Subcutaneous abdominal adipose tissue (tissue), 5 donors: ENCODE measurements around the gene C2CD5.
"Not testable (repeated sequence)": the region's sequence is repeated elsewhere in the genome, so short reads cannot be mapped to it uniquely, and the experiment has no call there.

Source experiments
- H3K27ac ChIP-seq: one replicate; pipeline ENCODE4 v1.7.0; 2013; ENCODE audit warnings: low read depth, mild to moderate bottlenecking, inconsistent platforms, low read length, moderate library complexity
- H3K27me3 ChIP-seq, 5 donors: one replicate each; pipeline ENCODE4 v1.7.0; 2013; ENCODE audit warnings: low read length in 5 of 5, inconsistent platforms in 1 of 5; ENCODE audit not compliant: control insufficient read depth in 5 of 5, insufficient read depth in 4 of 5
- H3K36me3 ChIP-seq, 5 donors: one replicate each; pipeline ENCODE4 v1.7.0; 2013; ENCODE audit warnings: low read length in 5 of 5; ENCODE audit not compliant: control insufficient read depth in 5 of 5, insufficient read depth in 5 of 5
- H3K4me1 ChIP-seq, 5 donors: one replicate each; pipeline ENCODE4 v1.7.0; 2013; ENCODE audit warnings: low read length in 5 of 5, mild to moderate bottlenecking in 3 of 5, moderate library complexity in 1 of 5; ENCODE audit not compliant: control insufficient read depth in 5 of 5, insufficient read depth in 5 of 5
- H3K4me3 ChIP-seq, 5 donors: one replicate each; pipeline ENCODE4 v1.7.0; 2013; ENCODE audit warnings: low read length in 5 of 5, low read depth in 1 of 5
- H3K9ac ChIP-seq, 5 donors: one replicate each; pipeline ENCODE4 v1.7.0; 2013; ENCODE audit warnings: low read length in 5 of 5, mild to moderate bottlenecking in 4 of 5, moderate library complexity in 3 of 5
- H3K9me3 ChIP-seq, 5 donors: one replicate each; pipeline ENCODE4 v1.7.0; 2013; ENCODE audit warnings: low read length in 5 of 5; ENCODE audit not compliant: control insufficient read depth in 5 of 5
- donor health status: healthy.
- donor health status: healthy.
- donor health status: healthy.
- donor health status: healthy.
- donor health status: healthy.

Gene C2CD5

DNA sequence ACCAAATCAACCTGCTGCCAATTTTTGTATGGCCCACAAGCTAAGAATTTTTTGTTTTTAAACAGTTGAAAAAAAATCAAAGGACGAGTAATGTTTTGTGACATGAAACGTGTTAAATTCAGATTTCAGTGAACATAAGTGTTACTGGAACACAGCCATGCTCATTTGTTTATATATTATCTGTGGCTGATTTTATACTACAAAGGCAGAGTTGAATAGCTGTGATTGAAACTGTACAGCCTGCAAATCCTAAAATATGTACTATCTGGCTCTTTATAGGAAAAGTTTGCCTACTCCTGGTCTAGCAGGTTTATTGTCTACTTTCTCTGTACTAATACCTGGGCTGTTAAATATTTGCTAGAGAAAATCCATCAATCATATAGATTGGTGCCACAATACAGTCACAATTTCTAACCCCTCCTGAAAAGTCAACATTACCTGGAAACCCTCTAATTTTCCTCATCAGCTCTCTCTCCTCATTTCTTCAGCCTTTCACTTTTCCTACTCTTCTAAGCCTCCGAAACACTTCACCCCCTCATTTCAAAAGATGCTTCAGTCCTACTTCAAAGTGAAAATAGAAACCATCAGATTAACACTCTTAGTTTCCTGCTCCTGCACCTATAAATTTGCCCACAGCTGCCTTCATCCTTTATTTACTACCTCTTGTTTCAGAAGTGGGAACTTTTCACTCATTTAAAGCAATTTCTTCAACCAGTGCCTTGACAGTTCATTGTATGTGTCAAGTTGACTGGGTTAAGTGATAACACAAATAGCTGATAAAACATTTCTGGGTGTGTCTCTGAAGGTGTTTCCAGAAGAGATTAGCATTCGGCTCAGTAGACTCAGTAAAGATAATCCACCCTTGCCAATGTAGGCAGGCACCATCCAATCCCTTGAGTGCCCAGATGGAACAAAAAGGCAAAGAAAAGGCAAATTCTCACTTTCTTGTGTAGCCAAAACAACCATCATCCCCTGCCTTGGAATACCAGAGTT lies 18.0 kb upstream of the C2CD5 start:
- Histone ChIP-seq H3K36me3 (no peaks in the 10 kb centered on the region), H3K9ac (no peak overlapping the region), H3K27me3 (no peaks in the 10 kb centered on the region), H3K4me3 (no peak overlapping the region), H3K4me1 (no peaks in the 10 kb centered on the region), H3K27ac (no peak overlapping the region), H3K9me3 (no peaks in the 10 kb centered on the region)

DNA sequence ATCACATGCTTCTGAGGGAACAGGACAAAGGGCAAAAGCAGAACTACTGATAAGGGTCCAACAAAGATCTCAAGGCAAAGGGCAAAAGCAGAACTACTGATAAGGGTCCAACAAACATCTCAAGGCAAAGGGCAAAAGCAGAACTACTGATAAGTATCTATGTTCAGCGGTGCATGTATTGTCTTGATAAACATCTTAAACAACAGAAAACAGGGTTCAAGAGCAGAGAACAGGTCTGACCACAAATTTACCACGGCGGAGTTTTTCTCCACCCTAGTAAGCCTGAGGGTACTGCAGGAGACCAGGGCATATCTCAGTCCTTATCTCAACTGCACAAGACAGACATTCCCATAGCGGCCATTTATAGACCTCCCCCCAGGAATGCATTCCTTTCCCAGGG lies 10.4 kb upstream of the C2CD5 start:
- H3K27ac ChIP-seq, H3K36me3 ChIP-seq, H3K4me1 ChIP-seq, H3K9ac ChIP-seq, H3K27me3 ChIP-seq, H3K9me3 ChIP-seq, H3K4me3 ChIP-seq: not testable (repeated sequence)

DNA sequence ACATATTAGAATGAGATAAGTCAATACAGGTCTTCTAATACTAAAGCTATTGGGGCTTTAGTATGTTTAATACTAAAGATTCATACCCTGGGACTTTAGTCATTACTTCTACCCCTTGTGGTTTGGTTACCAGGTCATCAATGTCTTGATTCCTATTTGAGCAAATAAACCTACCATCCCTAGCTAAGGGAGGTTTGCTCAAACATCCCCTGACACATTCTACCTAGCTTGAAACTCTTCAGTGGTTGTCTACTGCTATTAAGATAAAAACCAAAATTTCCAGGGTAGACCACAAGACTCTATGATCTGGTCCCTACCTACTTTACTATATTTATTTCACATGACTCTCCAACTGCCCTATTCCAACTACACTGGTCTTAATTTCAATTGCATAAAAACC lies 7.3 kb upstream of the C2CD5 start:
- no peak overlapping the region for H3K9ac ChIP-seq
- no peak overlapping the region for H3K4me3 ChIP-seq
- H3K4me1 ChIP-seq, result peaks cover 0 to 3% (median 0%) of the 10 kb centered on the region in 5 donors
- H3K27me3 ChIP-seq, result peaks cover 0 to 2% (median 0%) of the 10 kb centered on the region in 5 donors
- H3K36me3 ChIP-seq, result no peaks in the 10 kb centered on the region
- H3K27ac ChIP-seq, result no peak overlapping the region
- peaks cover 0 to 7% (median 5%) of the 10 kb centered on the region in 5 donors for H3K9me3 ChIP-seq

DNA sequence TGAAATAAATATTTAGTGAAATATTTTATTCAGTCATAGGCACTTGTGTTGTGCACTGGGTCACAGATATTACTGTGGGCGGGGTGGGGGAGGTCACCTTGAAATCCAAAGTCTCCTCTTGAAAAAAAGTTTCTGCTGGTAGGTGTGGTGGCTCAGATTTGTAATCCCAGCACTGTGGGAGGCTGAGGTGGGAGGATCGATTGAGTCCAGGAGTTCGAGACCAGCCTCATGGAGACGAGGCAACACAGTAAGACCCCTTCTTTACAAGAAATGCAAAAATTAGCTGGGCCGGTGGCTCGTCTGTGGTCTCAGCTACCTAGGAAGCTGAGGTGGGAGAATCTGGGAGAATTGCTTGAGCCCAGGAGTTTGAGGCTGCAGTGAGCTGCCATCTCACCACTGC lies 913 bp upstream of the C2CD5 start:
- H3K27ac ChIP-seq, result no peak overlapping the region
- H3K27me3 ChIP-seq, result no peaks in the 10 kb centered on the region
- no peaks in the 10 kb centered on the region for H3K9me3 ChIP-seq
- H3K4me1 ChIP-seq, result peaks cover 4 to 28% (median 18%) of the 10 kb centered on the region in 5 donors
- H3K9ac ChIP-seq, result no peak overlapping the region
- H3K36me3 ChIP-seq, result no peaks in the 10 kb centered on the region
- H3K4me3 ChIP-seq, result peak overlapping the region in 2 of 5 donors; percentile 97

- H3K36me3 ChIP-seq, result no peaks in the 10 kb centered on the region
- H3K9me3 ChIP-seq, result no peaks in the 10 kb centered on the region
- H3K4me3 ChIP-seq, result peak overlapping the region; percentile 89 to 98 (median 97)
- peak overlapping the region; percentile 69 to 91 (median 80) for H3K9ac ChIP-seq
- peaks cover 4 to 26% (median 18%) of the 10 kb centered on the region in 5 donors for H3K4me1 ChIP-seq
- H3K27me3 ChIP-seq, result no peaks in the 10 kb centered on the region
- H3K27ac ChIP-seq, result peak overlapping the region; percentile 83
Observed at GRCh38 chr12:22543246-22544037, 900 bp downstream of the C2CD5 start.

GRCh38 chr12:22541496-22542155 lies 2.7 kb downstream of the C2CD5 start:
- H3K4me1 ChIP-seq, result peaks cover 4 to 28% (median 18%) of the 10 kb centered on the region in 5 donors

DNA sequence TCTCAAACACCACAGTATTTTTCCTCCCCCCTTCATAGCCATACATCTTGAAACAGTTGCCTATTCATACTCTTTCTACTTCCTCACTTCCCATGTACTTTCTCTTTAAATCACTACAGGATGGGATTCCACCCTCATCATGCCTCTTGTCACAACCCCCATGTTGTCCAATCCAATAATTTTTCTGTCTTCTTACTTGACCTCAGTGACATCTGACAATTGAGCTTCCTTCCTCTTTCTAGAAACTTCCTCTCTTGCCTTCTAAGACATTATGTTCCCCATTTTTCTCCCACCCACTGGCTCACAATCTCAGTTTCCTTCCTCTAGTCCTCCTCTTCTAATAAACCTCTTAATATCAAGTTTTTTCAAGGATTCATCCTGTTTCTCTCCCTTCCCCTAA lies 5.3 kb downstream of the C2CD5 start:
- Histone ChIP-seq H3K36me3 (peaks cover 0 to 2% (median 0%) of the 10 kb centered on the region in 5 donors), H3K4me3 (no peak overlapping the region), H3K27ac (no peak overlapping the region), H3K9ac (no peak overlapping the region), H3K27me3 (no peaks in the 10 kb centered on the region), H3K4me1 (peaks cover 4 to 26% (median 18%) of the 10 kb centered on the region in 5 donors), H3K9me3 (no peaks in the 10 kb centered on the region)

More at GRCh38 chr12:22541496-22542155, 2.7 kb downstream of the C2CD5 start:
- no peaks in the 10 kb centered on the region for H3K27me3 ChIP-seq
- H3K9me3 ChIP-seq, result no peaks in the 10 kb centered on the region
- no peak overlapping the region for H3K4me3 ChIP-seq
- no peak overlapping the region for H3K27ac ChIP-seq
- H3K36me3 ChIP-seq, result no peaks in the 10 kb centered on the region
- peak overlapping the region in 3 of 5 donors; percentile 10 to 45 (median 13) for H3K9ac ChIP-seq

GRCh38 chr12:22538311-22538710 lies 6.0 kb downstream of the C2CD5 start:
- H3K4me1 ChIP-seq, result peaks cover 3 to 20% (median 12%) of the 10 kb centered on the region in 5 donors
- peaks cover 2 to 7% (median 4%) of the 10 kb centered on the region in 5 donors for H3K36me3 ChIP-seq
- no peak overlapping the region for H3K9ac ChIP-seq
- no peaks in the 10 kb centered on the region for H3K9me3 ChIP-seq
- no peaks in the 10 kb centered on the region for H3K27me3 ChIP-seq
- no peak overlapping the region for H3K4me3 ChIP-seq
- H3K27ac ChIP-seq, result no peak overlapping the region

GRCh38 chr12:22536971-22537544 lies 7.3 kb downstream of the C2CD5 start:
- no peak overlapping the region for H3K27ac ChIP-seq
- H3K27me3 ChIP-seq, result no peaks in the 10 kb centered on the region
- no peak overlapping the region for H3K4me3 ChIP-seq
- H3K36me3 ChIP-seq, result peaks cover 7 to 17% (median 15%) of the 10 kb centered on the region in 5 donors
- H3K9ac ChIP-seq, result no peak overlapping the region
- no peaks in the 10 kb centered on the region for H3K9me3 ChIP-seq
- H3K4me1 ChIP-seq, result peaks cover 0 to 7% (median 0%) of the 10 kb centered on the region in 5 donors
